GM18868 (cell line): ENCODE data around the gene GZMA.
"Not testable (repeated sequence)": the region's sequence is repeated elsewhere in the genome, so short reads cannot be mapped to it uniquely, and the experiment has no call there.

ENCODE experiments used
- ATAC-seq: cut with Tn5 transposase; IDR thresholded peaks from one replicate; pipeline ENCODE4 v1.9.1; 2021; ENCODE audit warnings: mild to moderate bottlenecking, moderate library complexity; ENCODE audit not compliant: unreplicated experiment

GZMA gene

DNA sequence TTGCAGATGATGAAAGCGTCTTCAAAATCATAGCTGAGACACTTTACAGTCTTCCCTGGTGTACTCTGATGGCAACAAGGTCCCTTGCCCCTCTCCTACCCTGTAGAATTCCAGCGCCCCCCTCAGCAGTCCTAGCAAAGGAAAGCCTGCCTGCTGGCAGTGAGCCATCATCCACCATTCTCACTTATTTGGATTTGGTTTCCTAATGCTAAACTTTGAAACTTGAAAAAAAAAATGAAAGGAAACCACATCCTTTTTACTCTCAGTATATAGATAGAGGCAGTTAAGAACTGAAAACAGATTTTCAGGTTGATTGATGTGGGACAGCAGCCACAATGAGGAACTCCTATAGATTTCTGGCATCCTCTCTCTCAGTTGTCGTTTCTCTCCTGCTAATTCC, at the start of gene GZMA:
GZMA (plus strand) TSS at position 299 of the 400 bp plus-strand sequence; CDS start at position 336, 37 bp downstream.
- ATAC-seq, result no peak

DNA sequence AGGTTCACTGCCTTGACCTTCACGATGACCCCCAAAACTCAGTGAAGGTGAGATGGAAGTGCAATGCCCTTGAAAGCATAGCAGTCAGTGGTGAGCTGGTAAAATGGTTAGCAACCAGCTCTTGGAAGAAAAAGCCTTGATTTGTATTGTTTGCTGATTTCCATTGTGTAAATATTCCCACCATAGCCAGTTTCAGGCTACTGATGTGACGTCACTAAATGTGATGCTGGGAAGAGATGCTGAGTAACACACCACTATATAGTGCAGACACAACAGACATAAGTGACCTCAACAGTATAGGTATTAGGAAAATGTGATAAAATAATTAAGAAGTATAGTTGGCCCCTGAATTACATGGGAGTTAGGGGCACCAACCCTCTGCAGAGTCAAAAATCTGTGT, 47.3 kb upstream of the GZMA start:
- no peak for ATAC-seq

GRCh38 chr5:55062039-55062779, 40.2 kb upstream of the GZMA start:
- no peak for ATAC-seq

- ATAC-seq, result no peak
Measured at GRCh38 chr5:55063220-55063863, 39.1 kb upstream of the GZMA start.

DNA sequence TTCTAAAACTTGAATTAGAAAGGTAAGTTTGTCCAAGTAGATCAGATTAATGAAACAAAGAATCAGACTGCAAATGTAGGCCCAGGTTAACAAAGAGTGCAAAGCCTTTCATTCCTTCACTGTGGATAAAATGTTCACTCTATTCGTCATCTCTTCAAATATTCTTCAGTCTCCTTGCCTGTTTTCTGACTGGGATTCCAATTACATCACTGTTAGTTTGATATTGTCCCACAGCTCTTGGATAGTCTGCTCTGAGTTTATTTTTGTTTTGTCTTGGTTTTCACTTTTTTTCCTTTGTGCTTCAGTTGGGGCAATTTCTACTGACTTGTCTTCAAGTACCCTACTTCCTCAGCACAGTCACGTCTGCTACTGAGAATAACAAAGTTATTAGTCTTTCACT, 38.5 kb upstream of the GZMA start:
- ATAC-seq, result no peak

DNA sequence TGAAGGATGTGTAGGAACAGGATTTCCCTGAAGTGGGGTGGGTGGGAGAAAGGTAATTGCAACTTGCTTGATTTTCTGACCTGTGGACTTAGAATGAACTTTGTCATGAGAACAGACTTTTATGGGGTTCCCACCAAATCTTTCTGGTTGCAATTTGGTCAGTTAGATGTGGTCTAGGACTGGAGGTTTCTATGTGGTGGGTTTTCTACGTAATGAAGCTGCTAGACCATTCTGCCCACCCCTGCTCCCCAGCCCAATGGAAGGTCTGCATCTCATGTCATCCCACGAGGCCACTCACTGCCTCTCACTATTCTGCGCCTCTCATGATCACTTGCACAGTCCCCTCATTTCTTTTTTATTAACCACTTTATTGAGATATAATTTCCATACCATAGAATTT, 37.9 kb upstream of the GZMA start:
- no peak for ATAC-seq

DNA sequence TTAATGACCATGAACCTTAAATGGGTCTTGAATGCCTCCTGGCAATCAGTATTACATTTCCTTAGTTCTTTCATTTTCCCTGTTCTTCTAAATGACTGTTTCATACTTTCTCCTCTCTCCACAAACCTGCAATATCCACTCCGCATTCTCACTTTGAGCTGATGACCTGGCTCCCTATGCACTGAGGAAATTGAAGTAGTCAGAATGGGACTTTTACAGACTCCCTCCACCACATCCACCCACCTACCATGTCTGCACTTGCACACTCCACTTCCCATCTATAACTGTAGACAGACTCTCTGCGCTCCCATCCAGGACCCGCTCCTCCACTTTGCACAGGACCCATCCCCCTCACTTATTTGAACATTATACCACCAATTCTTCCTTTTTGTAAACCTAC, 36.2 kb upstream of the GZMA start:
- ATAC-seq, result no peak

GRCh38 chr5:55070968-55071367, 31.5 kb upstream of the GZMA start:
- ATAC-seq, result no peak

- no peak for ATAC-seq
Measured at GRCh38 chr5:55071413-55071812, 31.0 kb upstream of the GZMA start.

GRCh38 chr5:55072666-55073065, 29.8 kb upstream of the GZMA start:
- ATAC-seq, result no peak

DNA sequence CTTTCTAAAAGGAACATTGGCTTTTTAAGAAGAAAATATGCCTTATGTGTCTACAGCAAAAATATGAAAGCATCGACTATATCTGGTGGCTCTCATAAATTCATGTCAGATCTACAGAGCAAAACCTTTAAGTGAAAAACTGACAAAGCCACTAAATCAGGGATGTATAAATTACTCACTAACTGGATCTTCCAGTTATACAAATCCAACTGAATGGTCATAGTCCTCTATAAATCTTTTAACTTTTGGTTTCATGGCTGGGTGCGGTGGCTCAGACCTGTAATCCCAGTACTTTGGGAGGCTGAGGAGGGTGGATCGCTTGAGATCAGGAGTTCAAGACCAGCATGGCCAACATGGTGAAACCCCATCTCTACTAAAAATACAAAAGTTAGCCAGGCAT, 29.2 kb upstream of the GZMA start:
- no peak for ATAC-seq

GRCh38 chr5:55081541-55081940, 20.9 kb upstream of the GZMA start:
- ATAC-seq, result no peak

GRCh38 chr5:55089301-55089700, 13.1 kb upstream of the GZMA start:
- ATAC-seq, result not testable (repeated sequence)

GRCh38 chr5:55091011-55091410, 11.4 kb upstream of the GZMA start:
- ATAC-seq, result not testable (repeated sequence)

DNA sequence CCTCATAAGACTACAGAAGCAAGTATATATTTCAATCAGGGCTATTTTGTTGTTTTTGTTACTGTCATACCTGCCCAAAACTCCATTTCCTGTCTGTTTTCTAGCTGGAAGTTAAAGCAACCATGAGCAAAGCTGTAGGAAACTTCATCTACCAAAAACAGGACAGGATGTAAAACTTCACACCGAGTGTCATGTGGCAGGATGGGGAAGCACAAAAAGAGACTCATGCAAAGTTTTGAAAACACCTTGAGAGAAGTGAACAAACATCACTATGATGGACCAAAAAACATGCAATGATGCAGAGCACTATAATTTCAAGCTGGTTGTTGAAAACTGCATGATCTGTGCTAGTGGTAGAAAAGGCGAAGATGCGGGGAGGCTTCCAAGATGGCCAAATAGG, 6.3 kb upstream of the GZMA start:
- ATAC-seq, result no peak

GRCh38 chr5:55096861-55097260, 5.6 kb upstream of the GZMA start:
- no peak for ATAC-seq

DNA sequence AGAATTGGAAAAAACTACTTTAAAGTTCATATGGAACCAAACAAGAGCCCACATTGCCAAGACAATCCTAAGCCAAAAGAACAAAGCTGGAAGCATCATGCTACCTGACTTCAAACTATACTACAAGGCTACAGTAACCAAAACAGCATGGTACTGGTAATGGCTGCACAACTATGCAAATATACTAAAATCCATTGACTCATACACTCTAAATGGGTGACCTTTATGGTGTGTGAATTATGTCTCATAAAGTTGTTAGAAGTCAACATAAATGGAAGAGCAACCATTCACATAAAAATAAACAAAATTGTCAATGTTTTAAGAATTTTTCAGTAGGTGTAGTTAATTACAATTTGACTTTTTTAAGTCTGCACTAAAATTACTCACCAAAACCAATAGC, 1.3 kb upstream of the GZMA start:
- ATAC-seq, result not testable (repeated sequence)

DNA sequence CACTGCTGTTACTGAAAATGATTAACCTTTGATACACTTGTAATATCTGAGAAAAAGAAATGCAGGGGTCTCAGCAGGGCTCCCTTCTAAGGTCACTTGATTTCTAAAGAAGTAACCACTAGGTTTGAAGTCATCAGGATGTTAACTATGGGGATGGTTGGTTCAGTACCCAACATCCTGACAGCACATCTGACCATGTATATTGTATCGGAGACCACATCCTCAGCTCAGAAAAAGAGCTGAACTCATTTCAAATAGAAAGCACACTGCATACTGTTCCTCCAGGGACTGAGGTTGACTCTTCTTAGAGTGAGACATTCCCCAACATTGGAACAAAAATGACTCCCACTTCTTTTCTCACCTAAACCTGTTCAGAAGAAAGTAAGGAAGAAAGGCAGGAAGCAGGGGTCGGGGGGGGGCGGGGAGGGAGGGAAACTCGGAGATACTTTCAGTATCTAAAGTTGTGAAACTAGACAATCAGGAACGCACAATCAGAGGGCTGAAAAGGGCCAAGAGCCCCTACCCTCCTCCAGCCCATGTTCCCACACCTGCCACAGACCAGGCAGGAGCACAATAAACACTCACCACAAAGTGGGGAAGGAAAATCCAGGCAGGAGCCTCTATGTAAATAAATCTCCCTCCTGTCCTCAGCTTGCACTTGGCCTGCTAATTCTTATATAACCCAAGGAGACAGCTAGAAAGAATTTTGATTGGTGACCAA, 730 bp upstream of the GZMA start:
- no peak for ATAC-seq

- no peak for ATAC-seq
Measured at GRCh38 chr5:55104036-55104772, 1.8 kb downstream of the GZMA start.

- no peak for ATAC-seq
Measured at GRCh38 chr5:55104946-55105701, 2.7 kb downstream of the GZMA start.

- ATAC-seq, result not testable (repeated sequence)
Measured at GRCh38 chr5:55105976-55106375, 3.5 kb downstream of the GZMA start.
